Panc1 (cell line): ENCODE data around the gene EPHA8. TPM values are rescaled to one million over a fixed set of nuclear protein-coding genes. Genes with fewer than 3 reads are reported as not detected.

Source experiments
- ATAC-seq: fragments of 200-7000 bp; cut with Tn5 transposase; 2 replicates; pipeline ENCODE4 v1.9.1; 2020; ENCODE audit warnings: mild to moderate bottlenecking, moderate library complexity
- BruUV-seq: library from RNA; stranded (reverse); fragments of 400-500 nt; replicated peaks from 2 replicates; lab custom pipeline; 2021; lab: Mats Ljungman, UMichigan
- CTCF ChIA-PET: fragments of 300-600 bp; sonication (Branson Sonifier 250); formaldehyde crosslinking; loops from one replicate; lab custom pipeline; 2022; ENCODE audit warnings: antibody characterized with exemption; lab: Charles Lee
- POLR2A ChIA-PET: fragments of 300-600 bp; sonication (Branson Sonifier 250); formaldehyde crosslinking; loops from one replicate; lab custom pipeline; 2022; ENCODE audit warnings: antibody characterized with exemption; lab: Charles Lee
- DNase-seq: peaks from one replicate; pipeline ENCODE4 v3.0.0-alpha.2; 2010; ENCODE audit warnings: low read depth, low spot score
- H3K27ac ChIP-seq: 2 replicates; pipeline ENCODE4 v1.5.1; 2011; ENCODE audit warnings: mild to moderate bottlenecking, low read length, inconsistent platforms
- H3K27me3 ChIP-seq: fragments of 200-500 bp; sonication (Bioruptor generic); 2 replicates; pipeline ENCODE4 v1.6.0; 2014; ENCODE audit warnings: low read length, inconsistent platforms; ENCODE audit not compliant: control insufficient read depth, insufficient read depth
- H3K36me3 ChIP-seq: fragments of 200-500 bp; sonication (Bioruptor generic); 2 replicates; pipeline ENCODE4 v1.5.1; 2014; ENCODE audit warnings: inconsistent platforms, mild to moderate bottlenecking, low read length, moderate library complexity; ENCODE audit not compliant: control insufficient read depth, insufficient read depth
- H3K4me1 ChIP-seq: 2 replicates; pipeline ENCODE4 v1.5.1; 2011; ENCODE audit warnings: inconsistent platforms, mild to moderate bottlenecking, low read length, moderate library complexity; ENCODE audit not compliant: control insufficient read depth, insufficient read depth
- H3K4me3 ChIP-seq, 2 experiments: 2 replicates each; pipeline ENCODE4 v1.5.1; 2011 to 2012; ENCODE audit warnings: low read depth in 2 of 2, low read length in 2 of 2, mild to moderate bottlenecking in 2 of 2, inconsistent platforms in 1 of 2, moderate library complexity in 1 of 2
- H3K9me3 ChIP-seq: fragments of 200-500 bp; sonication (Bioruptor generic); 2 replicates; pipeline ENCODE4 v1.5.1; 2014; ENCODE audit warnings: low read depth, mild to moderate bottlenecking, inconsistent platforms, low read length, moderate library complexity; ENCODE audit not compliant: control insufficient read depth, insufficient read depth
- CTCF ChIP-seq: fragments of 450-650 bp; IDR thresholded peaks from 2 replicates; pipeline ENCODE4 v1.5.1; 2017; ENCODE audit warnings: mild to moderate bottlenecking
- POLR2AphosphoS5 ChIP-seq: IDR thresholded peaks from 2 replicates; pipeline ENCODE4 v1.6.1; 2012; ENCODE audit warnings: mild to moderate bottlenecking, low read depth, low read length, moderate library complexity
- REST ChIP-seq, 2 experiments: IDR thresholded peaks; 2 replicates each; pipeline ENCODE4 v1.6.1; 2011 to 2012; ENCODE audit warnings: low read depth in 2 of 2, control low read depth in 1 of 2, low read length in 1 of 2, mild to moderate bottlenecking in 1 of 2, moderate library complexity in 1 of 2; ENCODE audit not compliant: insufficient read depth in 1 of 2
- SIN3A ChIP-seq: IDR thresholded peaks from 2 replicates; pipeline ENCODE4 v1.6.1; 2012; ENCODE audit warnings: low read depth, mild to moderate bottlenecking, low read length, moderate library complexity, borderline replicate concordance; ENCODE audit not compliant: insufficient read depth
- TCF7L2 ChIP-seq: IDR thresholded peaks from 2 replicates; pipeline ENCODE4 v1.6.1; 2011; ENCODE audit warnings: mild to moderate bottlenecking, low read depth, low read length, inconsistent platforms
- in situ Hi-C: cut with HindIII; loops from 2 replicates; pipeline ENCODE4 v1.10.0; 2016; ENCODE audit warnings: low sequenced_read_pairs, low pct_unique_long_range_greater_than_20kb
- intact Hi-C: fragments of 100-400 bp; cut with micrococcal nuclease; formaldehyde crosslinking; loops from one replicate; pipeline ENCODE4 v1.10.0; 2022; ENCODE audit not compliant: unreplicated experiment
- total RNA-seq: library from RNA; stranded (reverse); gene quantifications from one replicate; pipeline ENCODE4 v1.2.1, GENCODE V29; 2021; ENCODE audit not compliant: unreplicated experiment

Gene EPHA8
- total RNA-seq, 1 experiment from 2014 or later, result not detected

- ChIA-PET CTCF (no interaction called here), POLR2A (no interaction called here)
- Histone ChIP-seq H3K27me3 (no peaks in the 10 kb centered on the region), H3K36me3 (no peaks in the 10 kb centered on the region), H3K9me3 (no peaks in the 10 kb centered on the region), H3K4me3 (no peak overlapping the region), H3K27ac (no peak overlapping the region), H3K4me1 (no peaks in the 10 kb centered on the region)
- no peak for TF ChIP-seq POLR2AphosphoS5
- TF ChIP-seq REST (IDR thresholded peaks at IDR 0.05; ENCODE audit: insufficient read depth in 1 of 2, low read depth in 2 of 2, low read length in 1 of 2), result no peak
- TF ChIP-seq CTCF, result no peak
- TF ChIP-seq SIN3A, result no peak
- TF ChIP-seq TCF7L2, result no peak
- no peak for DNase-seq
- intact Hi-C loops, result no loop called here
- no TSS peak for BruUV-seq
- in situ Hi-C loops, result no loop called here
- no peak for ATAC-seq
Measured at GRCh38 chr1:22533244-22533895, 29.9 kb upstream of the EPHA8 start.

GRCh38 chr1:22534951-22535350 lies 28.3 kb upstream of the EPHA8 start:
- Histone ChIP-seq H3K36me3 (no peaks in the 10 kb centered on the region), H3K27me3 (no peaks in the 10 kb centered on the region), H3K4me3 (no peak overlapping the region), H3K9me3 (no peaks in the 10 kb centered on the region), H3K27ac (no peak overlapping the region), H3K4me1 (no peaks in the 10 kb centered on the region)
- no peak for DNase-seq
- BruUV-seq, result no TSS peak
- TF ChIP-seq SIN3A (no peak), TCF7L2 (no peak), REST (IDR thresholded peaks at IDR 0.05; ENCODE audit: insufficient read depth in 1 of 2, low read depth in 2 of 2, low read length in 1 of 2) (no peak), CTCF (no peak)
- ChIA-PET POLR2A (interaction anchor here (0.6 kb wide), 1 partner anchor 19 kb away, joined by 3 read pairs; no protein-coding TSS in a partner anchor), CTCF (no interaction called here)
- no peak for ATAC-seq
- in situ Hi-C loops (no loop called here), intact Hi-C loops (no loop called here)
